ENCODE data around the gene MPL.

DNA sequence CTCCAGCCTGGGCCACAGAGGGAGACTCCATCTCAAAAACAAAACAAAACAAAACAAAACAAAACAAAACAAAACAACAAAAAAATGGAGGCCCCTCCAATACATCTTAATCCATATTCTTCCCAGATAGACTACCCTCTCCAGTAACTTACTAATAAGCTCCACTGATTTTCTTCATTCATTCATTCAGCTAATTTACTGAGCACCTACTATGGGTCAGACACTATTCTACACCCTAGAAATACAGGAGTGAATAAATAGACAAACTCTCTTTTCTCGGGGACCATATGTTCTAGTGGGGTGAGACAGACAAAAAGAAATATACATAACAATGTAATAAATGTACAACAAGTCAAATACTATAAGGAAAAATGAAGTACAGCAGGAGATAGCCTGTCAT lies 13.4 kb downstream of the MPL start:
- TF ChIP-seq POLR2A (IDR thresholded peaks at IDR 0.05; ENCODE audit: low read length): no peak
- TF ChIP-seq GATA1 (IDR thresholded peaks at IDR 0.05; ENCODE audit: low read depth, low read length): no peak
